Natural killer cell (primary cell): ENCODE results near the gene GPX4. TPM values are rescaled to one million over a fixed set of nuclear protein-coding genes. Genes with fewer than 3 reads are reported as not detected.

ENCODE experiments used
- ATAC-seq, 3 donors: fragments of 150-1000 bp in 2 of 3; fragments of 200-7000 bp in 1 of 3; cut with Tn5 transposase; 1 replicate in 1 of 3; 2 replicates in 2 of 3; pipeline ENCODE4 v1.10.0; 2021; ENCODE audit warnings: mild to moderate bottlenecking in 2 of 3, moderate library complexity in 2 of 3
- DNase-seq, 2 donors: peaks; one replicate each; pipeline versions ENCODE4 v3.0.0 to v3.0.0-alpha.2; 2013 to 2021; ENCODE audit warnings: mixed read lengths in 1 of 2
- H3K27ac ChIP-seq: one replicate; pipeline ENCODE4 v1.5.1; 2013; ENCODE audit warnings: mild to moderate bottlenecking, low read length
- H3K27me3 ChIP-seq: one replicate; pipeline ENCODE4 v1.6.1; 2013; ENCODE audit warnings: low read length; ENCODE audit not compliant: control insufficient read depth, insufficient read depth
- H3K36me3 ChIP-seq: one replicate; pipeline ENCODE4 v1.6.1; 2013; ENCODE audit warnings: low read length; ENCODE audit not compliant: control insufficient read depth, insufficient read depth
- H3K4me1 ChIP-seq: one replicate; pipeline ENCODE4 v1.6.1; 2013; ENCODE audit warnings: low read length; ENCODE audit not compliant: control insufficient read depth, insufficient read depth
- H3K4me3 ChIP-seq: one replicate; pipeline ENCODE4 v1.5.1; 2013; ENCODE audit warnings: low read length
- H3K9me3 ChIP-seq: one replicate; pipeline ENCODE4 v1.6.1; 2013; ENCODE audit warnings: low read length; ENCODE audit not compliant: control insufficient read depth, insufficient read depth
- H3K27ac Mint-ChIP-seq, 2 donors: one replicate each; pipeline ENCODE4 v1.8.0; 2022; ENCODE audit warnings: mild to moderate bottlenecking in 2 of 2, mixed read lengths in 2 of 2, moderate library complexity in 1 of 2
- H3K27me3 Mint-ChIP-seq, 2 donors: one replicate each; pipeline ENCODE4 v1.8.0; 2022; ENCODE audit warnings: low read depth in 2 of 2, mixed read lengths in 2 of 2
- H3K36me3 Mint-ChIP-seq: one replicate; pipeline ENCODE4 v1.8.0; 2022; ENCODE audit warnings: mixed read lengths
- H3K4me1 Mint-ChIP-seq, 2 donors: one replicate each; pipeline ENCODE4 v1.8.0; 2022; ENCODE audit warnings: mixed read lengths in 2 of 2
- H3K4me3 Mint-ChIP-seq: one replicate; pipeline ENCODE4 v1.8.0; 2022; ENCODE audit warnings: mild to moderate bottlenecking, moderate library complexity, mixed read lengths
- H3K9me3 Mint-ChIP-seq, 2 donors: one replicate each; pipeline ENCODE4 v1.8.0; 2022; ENCODE audit warnings: mixed read lengths in 2 of 2
- CTCF ChIP-seq: fragments of 200-600 bp; IDR thresholded peaks from one replicate; pipeline ENCODE4 v1.8.0; 2022; ENCODE audit warnings: antibody characterized with exemption
- WGBS: methylation state at CpG from one replicate; pipeline ENCODE4 v1.1.7; 2013; ENCODE audit warnings: missing lambda C conversion rate; ENCODE audit not compliant: insufficient coverage; 5-methylcytosine and 5-hydroxymethylcytosine counted together
- intact Hi-C: fragments of 100-400 bp; cut with micrococcal nuclease; formaldehyde crosslinking; loops from one replicate; pipeline ENCODE4 v1.14.2; 2022
- total RNA-seq, 4 donors: library from RNA; stranded (reverse); fragments of 120-200 nt in 1 of 4; gene quantifications; one replicate each; pipeline versions ENCODE4 v1.2.3 to v1.2.4, GENCODE V29; 2013 to 2022

Gene GPX4
- total RNA-seq, 3 donors from 2014 or later (not counting 1 experiment from before 2014, with no cell fraction given) = 108 to 126 (median 121) TPM

DNA sequence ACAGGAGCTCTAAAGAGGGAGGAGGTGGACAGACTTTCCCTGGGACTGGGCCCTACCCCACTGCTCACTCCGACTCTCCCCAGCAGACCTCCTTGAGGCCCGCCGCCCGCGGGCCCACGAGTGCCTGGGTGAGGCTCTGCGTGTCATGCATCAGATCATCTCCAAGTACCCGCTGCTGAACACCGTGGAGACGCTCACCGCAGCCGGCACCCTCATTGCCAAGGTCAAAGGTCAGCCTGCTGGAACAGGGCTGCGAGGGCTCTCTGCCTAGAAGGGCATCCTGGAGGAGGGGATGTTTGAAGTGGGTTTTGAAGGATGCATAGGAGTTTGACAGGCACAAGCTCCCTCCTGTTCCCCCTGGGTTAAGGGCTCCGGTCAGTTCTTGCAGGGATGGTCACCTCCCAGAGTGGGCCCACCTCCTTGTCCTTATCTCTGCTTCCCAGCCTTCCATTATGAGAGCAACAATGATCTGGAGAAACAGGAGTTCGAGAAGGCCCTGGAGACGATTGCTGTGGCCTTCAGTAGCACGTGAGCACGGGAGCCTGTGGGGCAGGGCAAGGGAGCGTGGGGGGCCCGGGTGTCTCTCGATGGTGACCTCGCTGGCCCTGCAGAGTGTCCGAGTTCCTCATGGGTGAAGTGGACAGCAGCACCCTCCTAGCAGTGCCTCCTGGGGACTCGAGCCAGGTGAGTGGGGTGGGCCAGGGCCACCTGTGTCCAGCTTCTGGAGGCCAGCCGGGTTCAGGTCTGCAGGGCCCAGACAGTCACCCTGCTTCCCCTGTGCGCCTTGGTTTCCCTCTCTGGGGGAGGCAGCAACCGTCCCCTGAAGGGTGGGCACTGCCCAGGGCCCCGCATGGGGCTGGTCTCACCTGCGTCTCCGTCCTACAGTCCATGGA is 30.5 kb upstream of the GPX4 start:
- no peak for TF ChIP-seq CTCF
- Histone ChIP-seq H3K27me3 (no peaks in the 10 kb centered on the region), H3K9me3 (no peaks in the 10 kb centered on the region), H3K4me1 (peaks cover 94% of the 10 kb centered on the region), H3K4me3 (no peak overlapping the region), H3K27ac (no peak overlapping the region), H3K36me3 (peaks cover 72% of the 10 kb centered on the region)
- peak overlapping the region; percentile 47 for H3K4me3 Mint-ChIP-seq
- 92% methylated on average over 30 of the region's 30 CpGs for WGBS
- peak overlapping the region; percentile 73 to 91 for H3K27ac Mint-ChIP-seq
- peaks cover 7% of the 10 kb centered on the region for H3K36me3 Mint-ChIP-seq
- no peaks in the 10 kb centered on the region for H3K9me3 Mint-ChIP-seq
- H3K4me1 Mint-ChIP-seq = peaks cover 42 to 51% of the 10 kb centered on the region in 2 donors
- intact Hi-C loops = no loop called here
- no peak for ATAC-seq
- peak in 1 of 2 donors; percentile 48 for DNase-seq
- no peaks in the 10 kb centered on the region for H3K27me3 Mint-ChIP-seq

GRCh38 chr19:1073956-1074517 is 29.8 kb upstream of the GPX4 start:
- TF ChIP-seq CTCF = no peak
- Mint-ChIP-seq H3K36me3 (peaks cover 7% of the 10 kb centered on the region), H3K9me3 (no peaks in the 10 kb centered on the region), H3K27me3 (no peaks in the 10 kb centered on the region), H3K4me3 (peak overlapping the region; percentile 49), H3K4me1 (peaks cover 35 to 43% of the 10 kb centered on the region in 2 donors), H3K27ac (peak overlapping the region; percentile 73 to 91)
- Histone ChIP-seq H3K4me1 (peaks cover 93% of the 10 kb centered on the region), H3K4me3 (no peak overlapping the region), H3K27ac (peak overlapping the region; percentile 52), H3K36me3 (peaks cover 70% of the 10 kb centered on the region), H3K9me3 (no peaks in the 10 kb centered on the region), H3K27me3 (no peaks in the 10 kb centered on the region)
- intact Hi-C loops = no loop called here
- DNase-seq (no peak), ATAC-seq (no peak)
- 64% methylated on average over 26 of the region's 28 CpGs for WGBS

GRCh38 chr19:1074544-1075283 is 29.1 kb upstream of the GPX4 start:
- H3K36me3 ChIP-seq = peaks cover 71% of the 10 kb centered on the region
- peaks cover 7% of the 10 kb centered on the region for H3K36me3 Mint-ChIP-seq

More at GRCh38 chr19:1074544-1075283, 29.1 kb upstream of the GPX4 start:
- peak; percentile 84 to 99 for DNase-seq
- Histone ChIP-seq H3K27ac (peak overlapping the region; percentile 52), H3K9me3 (no peaks in the 10 kb centered on the region), H3K4me1 (peaks cover 93% of the 10 kb centered on the region), H3K27me3 (no peaks in the 10 kb centered on the region), H3K4me3 (no peak overlapping the region)
- peak overlapping the region; percentile 93 to 95 for H3K27ac Mint-ChIP-seq
- H3K4me3 Mint-ChIP-seq = peak overlapping the region; percentile 84
- H3K9me3 Mint-ChIP-seq = no peaks in the 10 kb centered on the region
- H3K27me3 Mint-ChIP-seq = no peaks in the 10 kb centered on the region
- peaks cover 30 to 38% of the 10 kb centered on the region in 2 donors for H3K4me1 Mint-ChIP-seq
- intact Hi-C loops = no loop called here
- ATAC-seq = peak; percentile 42 to 72 (median 59)
- 4% methylated on average over 53 of the region's 54 CpGs for WGBS
- no peak for TF ChIP-seq CTCF
